HT-29 (cell line): ENCODE results near the gene ALDH7A1. TPM values are rescaled to one million over a fixed set of nuclear protein-coding genes. Genes with fewer than 3 reads are reported as not detected.
"Not testable (repeated sequence)": the region's sequence is repeated elsewhere in the genome, so short reads cannot be mapped to it uniquely, and the experiment has no call there.

Experiments used
- DNase-seq: peaks from one replicate; pipeline ENCODE4 v3.0.0-alpha.2; 2015; ENCODE audit warnings: low spot score
- total RNA-seq: library from RNA; depleted of rRNA; stranded (reverse); fragments of >200 nt; shearing (Covaris generic); gene quantifications from 2 replicates; pipeline ENCODE4 v1.2.3, GENCODE V29; 2014; rRNA removed

ALDH7A1 gene
- 14.1 and 15.2 TPM in 2 replicates for total RNA-seq

- DNase-seq = peak; percentile 91
These were observed at the start of gene ALDH7A1 for GRCh38 chr5:126594748-126595485. ALDH7A1 (minus strand) TSS chr5:126595219; CDS start chr5:126595198, 21 bp downstream.

GRCh38 chr5:126641387-126641786 lies 46.4 kb upstream of the ALDH7A1 start:
- DNase-seq = no peak

- no peak for DNase-seq
These were observed 45.8 kb upstream of the ALDH7A1 start for GRCh38 chr5:126640866-126641265.

GRCh38 chr5:126636956-126637355 lies 41.9 kb upstream of the ALDH7A1 start:
- no peak for DNase-seq

GRCh38 chr5:126635585-126635984 lies 40.6 kb upstream of the ALDH7A1 start:
- DNase-seq = no peak

GRCh38 chr5:126633552-126633951 lies 38.5 kb upstream of the ALDH7A1 start:
- no peak for DNase-seq

- DNase-seq = no peak
These were observed 36.9 kb upstream of the ALDH7A1 start for GRCh38 chr5:126631920-126632319.

- no peak for DNase-seq
These were observed 33.1 kb upstream of the ALDH7A1 start for GRCh38 chr5:126628102-126628501.

GRCh38 chr5:126624534-126624933 lies 29.5 kb upstream of the ALDH7A1 start:
- no peak for DNase-seq

- DNase-seq = no peak
These were observed 24.8 kb upstream of the ALDH7A1 start for GRCh38 chr5:126619781-126620180.

GRCh38 chr5:126617603-126618002 lies 22.6 kb upstream of the ALDH7A1 start:
- not testable (repeated sequence) for DNase-seq

- DNase-seq = no peak
These were observed 20.3 kb upstream of the ALDH7A1 start for GRCh38 chr5:126615286-126615685.

GRCh38 chr5:126613941-126614592 lies 19.0 kb upstream of the ALDH7A1 start:
- no peak for DNase-seq

GRCh38 chr5:126610616-126611015 lies 15.6 kb upstream of the ALDH7A1 start:
- DNase-seq = no peak

- no peak for DNase-seq
These were observed 15.1 kb upstream of the ALDH7A1 start for GRCh38 chr5:126610160-126610559.

GRCh38 chr5:126605525-126605924 lies 10.5 kb upstream of the ALDH7A1 start:
- DNase-seq = no peak

- DNase-seq = no peak
These were observed 8.5 kb upstream of the ALDH7A1 start for GRCh38 chr5:126603402-126603991.

GRCh38 chr5:126600631-126601511 lies 5.9 kb upstream of the ALDH7A1 start, which contains the start of gene PHAX:
PHAX (plus strand) TSS chr5:126600947; CDS start chr5:126600963, 16 bp downstream.
- peak; percentile 89 for DNase-seq

- peak; percentile 63 for DNase-seq
These were observed 5.1 kb upstream of the ALDH7A1 start for GRCh38 chr5:126599971-126600630.

GRCh38 chr5:126599499-126599898 lies 4.5 kb upstream of the ALDH7A1 start:
- DNase-seq = peak; percentile 2

GRCh38 chr5:126597156-126597555 lies 2.1 kb upstream of the ALDH7A1 start:
- peak; percentile 2 for DNase-seq
